Transverse colon (tissue), 3 donors: ENCODE results near the gene MAGEB2.

Experiments used
- POLR2A ChIP-seq: fragments of 450-650 bp; IDR thresholded peaks from one replicate; pipeline ENCODE4 v1.6.1; 2016; ENCODE audit warnings: antibody characterized with exemption, mild to moderate bottlenecking, moderate library complexity
- TF ChIP-seq, protein P1 (sequence below), 5 experiments: fragments of 200-600 bp in 3 of 5; fragments of 450-650 bp in 2 of 5; sonication (generic) in 3 of 5; IDR thresholded peaks; 1 replicate in 2 of 5; 2 replicates in 3 of 5; pipeline ENCODE4 v1.5.1; 2016 to 2017; ENCODE audit warnings: antibody characterized with exemption in 5 of 5, inconsistent platforms in 3 of 5, mild to moderate bottlenecking in 2 of 5, moderate library complexity in 1 of 5

DNA sequence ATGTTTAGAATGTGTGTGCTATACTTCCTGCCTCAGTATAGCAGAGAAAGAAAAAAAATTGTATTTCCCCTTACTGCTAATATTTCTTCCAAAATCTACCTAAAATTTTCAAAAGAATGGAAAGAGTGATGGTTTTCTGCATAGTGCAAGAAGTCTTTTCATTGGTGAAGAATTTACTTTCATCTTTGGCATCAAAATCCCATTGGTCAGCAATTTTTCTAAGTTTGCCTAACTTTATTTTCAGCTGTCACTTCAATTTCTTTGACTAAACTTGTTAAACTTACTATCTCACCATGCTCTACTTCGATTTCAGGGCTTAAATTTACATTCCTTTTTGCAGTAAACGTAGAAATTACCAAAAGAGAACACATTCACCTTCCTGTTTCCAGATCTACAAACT is 44.5 kb upstream of the MAGEB2 start:
- TF ChIP-seq, protein P1, sequence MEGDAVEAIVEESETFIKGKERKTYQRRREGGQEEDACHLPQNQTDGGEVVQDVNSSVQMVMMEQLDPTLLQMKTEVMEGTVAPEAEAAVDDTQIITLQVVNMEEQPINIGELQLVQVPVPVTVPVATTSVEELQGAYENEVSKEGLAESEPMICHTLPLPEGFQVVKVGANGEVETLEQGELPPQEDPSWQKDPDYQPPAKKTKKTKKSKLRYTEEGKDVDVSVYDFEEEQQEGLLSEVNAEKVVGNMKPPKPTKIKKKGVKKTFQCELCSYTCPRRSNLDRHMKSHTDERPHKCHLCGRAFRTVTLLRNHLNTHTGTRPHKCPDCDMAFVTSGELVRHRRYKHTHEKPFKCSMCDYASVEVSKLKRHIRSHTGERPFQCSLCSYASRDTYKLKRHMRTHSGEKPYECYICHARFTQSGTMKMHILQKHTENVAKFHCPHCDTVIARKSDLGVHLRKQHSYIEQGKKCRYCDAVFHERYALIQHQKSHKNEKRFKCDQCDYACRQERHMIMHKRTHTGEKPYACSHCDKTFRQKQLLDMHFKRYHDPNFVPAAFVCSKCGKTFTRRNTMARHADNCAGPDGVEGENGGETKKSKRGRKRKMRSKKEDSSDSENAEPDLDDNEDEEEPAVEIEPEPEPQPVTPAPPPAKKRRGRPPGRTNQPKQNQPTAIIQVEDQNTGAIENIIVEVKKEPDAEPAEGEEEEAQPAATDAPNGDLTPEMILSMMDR (IDR thresholded peaks at IDR 0.05) = no peak
- TF ChIP-seq POLR2A = no peak
